Measurements from ENCODE around the gene KLHL8.

DNA sequence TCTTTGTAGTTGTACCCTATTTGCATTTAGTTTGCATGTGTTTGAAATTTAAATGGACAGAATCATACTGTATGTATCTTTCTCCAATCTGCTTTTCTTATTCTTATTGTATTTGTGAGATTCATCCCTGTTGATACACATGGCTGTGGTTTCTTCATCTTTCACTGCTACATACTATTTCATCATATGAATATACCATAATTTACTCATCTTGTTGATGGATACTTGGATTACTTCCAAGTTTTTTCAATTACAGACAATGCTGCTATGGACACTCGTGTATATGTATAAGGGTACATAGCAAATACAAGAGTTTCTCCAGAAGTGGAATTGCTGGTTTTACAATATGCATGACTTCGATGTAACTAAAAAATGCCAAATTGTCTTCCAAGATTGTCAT, 11.8 kb upstream of the KLHL8 start:
- TF ChIP-seq, protein P1, sequence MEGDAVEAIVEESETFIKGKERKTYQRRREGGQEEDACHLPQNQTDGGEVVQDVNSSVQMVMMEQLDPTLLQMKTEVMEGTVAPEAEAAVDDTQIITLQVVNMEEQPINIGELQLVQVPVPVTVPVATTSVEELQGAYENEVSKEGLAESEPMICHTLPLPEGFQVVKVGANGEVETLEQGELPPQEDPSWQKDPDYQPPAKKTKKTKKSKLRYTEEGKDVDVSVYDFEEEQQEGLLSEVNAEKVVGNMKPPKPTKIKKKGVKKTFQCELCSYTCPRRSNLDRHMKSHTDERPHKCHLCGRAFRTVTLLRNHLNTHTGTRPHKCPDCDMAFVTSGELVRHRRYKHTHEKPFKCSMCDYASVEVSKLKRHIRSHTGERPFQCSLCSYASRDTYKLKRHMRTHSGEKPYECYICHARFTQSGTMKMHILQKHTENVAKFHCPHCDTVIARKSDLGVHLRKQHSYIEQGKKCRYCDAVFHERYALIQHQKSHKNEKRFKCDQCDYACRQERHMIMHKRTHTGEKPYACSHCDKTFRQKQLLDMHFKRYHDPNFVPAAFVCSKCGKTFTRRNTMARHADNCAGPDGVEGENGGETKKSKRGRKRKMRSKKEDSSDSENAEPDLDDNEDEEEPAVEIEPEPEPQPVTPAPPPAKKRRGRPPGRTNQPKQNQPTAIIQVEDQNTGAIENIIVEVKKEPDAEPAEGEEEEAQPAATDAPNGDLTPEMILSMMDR (IDR thresholded peaks at IDR 0.05; ENCODE audit: low read depth, low read length, poor library complexity, severe bottlenecking) = no peak
- TF ChIP-seq EZH2phosphoT487 (IDR thresholded peaks at IDR 0.05; ENCODE audit: borderline replicate concordance, low read length) = no peak

Measured in DOHH2 (cell line).